Skin of body (tissue), 2 donors: ENCODE measurements around the gene CSNK1A1L. TPM values are rescaled to one million over a fixed set of nuclear protein-coding genes. Genes with fewer than 3 reads are reported as not detected.
"Not testable (repeated sequence)": the region's sequence is repeated elsewhere in the genome, so short reads cannot be mapped to it uniquely, and the experiment has no call there.

Experiments used
- DNase-seq: peaks from one replicate; lab custom pipeline; 2025; lab: John Stamatoyannopoulos, UW
- total RNA-seq: library from RNA; depleted of rRNA; stranded (reverse); fragments of >200 nt; gene quantifications from one replicate; pipeline ENCODE4 v1.2.3, GENCODE V29; 2014

CSNK1A1L gene
- total RNA-seq, 1 donor from 2014 or later, result not detected

DNA sequence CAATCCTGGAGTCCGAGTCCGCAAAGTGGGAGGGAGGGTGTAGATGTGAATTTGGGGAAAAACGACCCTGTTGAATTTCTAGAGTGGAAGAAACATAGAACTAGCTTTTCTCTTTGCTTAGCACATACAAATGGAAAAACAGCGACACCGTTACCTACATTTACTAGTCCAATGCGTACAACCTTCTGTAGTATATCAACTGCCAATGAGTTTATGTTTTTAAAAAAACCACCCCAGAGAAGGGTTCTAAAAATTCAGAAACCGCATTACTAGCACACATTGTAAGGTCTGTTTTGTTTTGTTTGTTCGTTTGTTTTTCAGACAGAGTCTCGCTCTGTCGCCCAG, 45.6 kb downstream of the CSNK1A1L start:
- DNase-seq, result no peak

- peak; percentile 90 for DNase-seq
Observed at GRCh38 chr13:37058910-37059847, 46.3 kb downstream of the CSNK1A1L start, which contains the start of gene SUPT20H. TSS of gene SUPT20H (minus strand) at chr13:37059688. CDS start at chr13:37051490, 8,198 bp downstream.

DNA sequence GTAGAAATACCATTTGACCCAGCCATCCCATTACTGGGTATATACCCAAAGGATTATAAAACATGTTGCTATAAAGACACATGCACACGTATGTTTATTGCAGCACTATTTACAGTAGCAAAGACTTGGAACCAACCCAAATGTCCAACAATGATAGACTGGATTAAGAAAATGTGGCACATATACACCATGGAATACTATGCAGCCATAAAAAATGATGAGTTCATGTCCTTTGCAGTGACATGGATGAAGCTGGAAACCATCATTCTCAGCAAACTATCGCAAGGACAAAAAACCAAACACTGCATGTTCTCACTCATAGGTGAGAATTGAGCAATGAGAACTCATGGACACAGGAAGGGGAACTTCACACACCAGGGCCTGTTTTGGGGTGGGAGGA, 49.2 kb downstream of the CSNK1A1L start:
- not testable (repeated sequence) for DNase-seq

Other genes with a start within 250 kb of the CSNK1A1L start
- gene SMAD9, start 185.4 kb downstream of the CSNK1A1L start, total RNA-seq, result 11.2 TPM
- gene ALG5, start 106.3 kb downstream of the CSNK1A1L start, total RNA-seq, result 32.6 TPM
- gene EXOSC8, start 104.9 kb downstream of the CSNK1A1L start, total RNA-seq, result 41.8 TPM
- gene SUPT20H, start 46.0 kb downstream of the CSNK1A1L start, total RNA-seq, result 57.9 TPM